NB4 (cell line): Measurements from ENCODE around the gene IZUMO4.

Experiments used
- DNase-seq: peaks from one replicate; pipeline ENCODE4 v3.0.0; 2010; ENCODE audit warnings: low read depth
- H3K4me3 ChIP-seq: one replicate; pipeline ENCODE4 v1.5.1; 2011; ENCODE audit warnings: mild to moderate bottlenecking, low read depth, low read length, moderate library complexity
- MAX ChIP-seq: IDR thresholded peaks from 2 replicates; pipeline ENCODE4 v1.6.1; 2011; ENCODE audit warnings: low read depth, low read length
- MYC ChIP-seq: IDR thresholded peaks from 2 replicates; pipeline ENCODE4 v1.6.1; 2011; ENCODE audit warnings: low read depth, low read length
- POLR2A ChIP-seq: IDR thresholded peaks from 2 replicates; pipeline ENCODE4 v1.6.1; 2011; ENCODE audit warnings: mild to moderate bottlenecking; ENCODE audit not compliant: insufficient read length; ENCODE audit errors: extremely low read depth
- TF ChIP-seq, protein P1 (sequence below): IDR thresholded peaks from one replicate; pipeline ENCODE4 v1.5.1; 2012; ENCODE audit warnings: low read depth, low read length

Gene IZUMO4

GRCh38 chr19:2053601-2054389 lies 42.9 kb upstream of the IZUMO4 start:
- DNase-seq = no peak
- no peak for TF ChIP-seq POLR2A
- TF ChIP-seq MYC = no peak
- TF ChIP-seq, protein P1, sequence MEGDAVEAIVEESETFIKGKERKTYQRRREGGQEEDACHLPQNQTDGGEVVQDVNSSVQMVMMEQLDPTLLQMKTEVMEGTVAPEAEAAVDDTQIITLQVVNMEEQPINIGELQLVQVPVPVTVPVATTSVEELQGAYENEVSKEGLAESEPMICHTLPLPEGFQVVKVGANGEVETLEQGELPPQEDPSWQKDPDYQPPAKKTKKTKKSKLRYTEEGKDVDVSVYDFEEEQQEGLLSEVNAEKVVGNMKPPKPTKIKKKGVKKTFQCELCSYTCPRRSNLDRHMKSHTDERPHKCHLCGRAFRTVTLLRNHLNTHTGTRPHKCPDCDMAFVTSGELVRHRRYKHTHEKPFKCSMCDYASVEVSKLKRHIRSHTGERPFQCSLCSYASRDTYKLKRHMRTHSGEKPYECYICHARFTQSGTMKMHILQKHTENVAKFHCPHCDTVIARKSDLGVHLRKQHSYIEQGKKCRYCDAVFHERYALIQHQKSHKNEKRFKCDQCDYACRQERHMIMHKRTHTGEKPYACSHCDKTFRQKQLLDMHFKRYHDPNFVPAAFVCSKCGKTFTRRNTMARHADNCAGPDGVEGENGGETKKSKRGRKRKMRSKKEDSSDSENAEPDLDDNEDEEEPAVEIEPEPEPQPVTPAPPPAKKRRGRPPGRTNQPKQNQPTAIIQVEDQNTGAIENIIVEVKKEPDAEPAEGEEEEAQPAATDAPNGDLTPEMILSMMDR = no peak
- no peak for TF ChIP-seq MAX
- H3K4me3 ChIP-seq = no peak overlapping the region

DNA sequence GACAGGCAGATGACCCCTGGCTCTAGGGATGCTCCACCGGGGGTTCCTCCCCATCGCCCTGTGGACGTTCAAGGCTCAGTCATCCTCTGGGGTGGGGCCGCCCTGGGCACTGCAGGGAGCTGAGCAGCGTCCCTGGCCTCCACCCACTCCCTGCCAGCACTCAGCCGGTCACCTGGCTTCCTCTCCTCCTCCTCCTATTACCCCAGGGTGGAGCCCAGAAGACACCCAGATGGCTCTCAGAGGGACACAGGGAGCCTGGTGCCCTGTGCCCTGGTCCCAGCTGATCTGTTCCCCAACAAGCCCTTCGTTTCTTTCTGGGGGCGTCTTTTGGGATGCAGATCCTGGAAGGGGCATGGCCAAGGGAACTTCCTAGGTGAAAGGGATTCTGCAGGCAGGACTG lies 42.0 kb upstream of the IZUMO4 start:
- no peak for DNase-seq

DNA sequence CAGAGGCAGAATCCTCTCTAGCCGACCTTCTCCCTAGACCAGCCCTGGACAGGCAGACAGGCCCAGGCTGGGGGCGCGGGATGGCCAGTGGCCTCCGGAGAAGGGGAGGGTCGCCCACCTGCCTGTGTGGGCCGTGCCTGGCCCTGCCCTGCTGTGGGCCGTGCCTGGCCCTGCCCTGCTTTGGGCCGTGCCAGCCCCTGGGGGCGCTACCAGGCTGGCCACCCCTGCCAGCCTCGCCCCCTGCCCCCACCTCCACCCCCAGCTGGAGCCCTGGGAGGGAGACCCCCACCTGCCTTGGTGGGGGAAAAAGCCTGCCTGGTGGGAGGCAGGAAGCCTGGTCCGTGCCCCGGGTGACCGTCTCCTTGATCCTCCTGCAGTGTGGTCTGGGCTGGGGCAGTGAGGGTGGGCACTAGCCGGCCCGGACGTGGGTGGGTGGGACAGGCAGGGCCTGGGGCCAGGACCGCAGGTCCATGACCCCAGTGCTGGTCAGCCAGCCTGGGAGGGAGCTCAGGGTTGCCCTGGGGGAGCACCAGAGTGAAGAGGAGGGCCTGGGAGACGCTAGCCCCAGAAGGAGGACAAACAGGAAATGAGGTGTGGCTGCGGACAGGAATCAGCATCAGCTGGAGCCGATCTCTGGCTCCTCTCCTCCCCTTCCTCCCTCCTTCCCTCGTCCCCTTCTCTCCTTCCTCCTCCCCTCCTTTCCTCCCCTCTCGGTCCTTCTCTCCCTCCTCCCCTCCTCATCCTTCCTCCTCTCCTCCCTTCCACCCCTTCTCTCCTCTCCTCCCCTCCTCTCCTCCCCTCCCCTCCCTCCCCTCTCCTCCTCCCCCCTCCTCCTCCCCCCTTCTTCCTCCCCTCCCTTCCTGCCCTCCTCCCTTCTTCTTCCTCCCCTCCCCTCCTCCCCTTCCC lies 40.5 kb upstream of the IZUMO4 start:
- H3K4me3 ChIP-seq = no peak overlapping the region
- TF ChIP-seq MYC = no peak
- TF ChIP-seq, protein P1 = no peak
- no peak for TF ChIP-seq MAX
- no peak for TF ChIP-seq POLR2A
- no peak for DNase-seq

More for the DNA sequence above, 42.0 kb upstream of the IZUMO4 start:
- H3K4me3 ChIP-seq = no peak overlapping the region
- no peak for TF ChIP-seq MYC

- no peak for DNase-seq
- TF ChIP-seq MYC (no peak), MAX (no peak), POLR2A (no peak)
- TF ChIP-seq, protein P1 = no peak
Observed at GRCh38 chr19:2056837-2057192, 39.9 kb upstream of the IZUMO4 start.

DNA sequence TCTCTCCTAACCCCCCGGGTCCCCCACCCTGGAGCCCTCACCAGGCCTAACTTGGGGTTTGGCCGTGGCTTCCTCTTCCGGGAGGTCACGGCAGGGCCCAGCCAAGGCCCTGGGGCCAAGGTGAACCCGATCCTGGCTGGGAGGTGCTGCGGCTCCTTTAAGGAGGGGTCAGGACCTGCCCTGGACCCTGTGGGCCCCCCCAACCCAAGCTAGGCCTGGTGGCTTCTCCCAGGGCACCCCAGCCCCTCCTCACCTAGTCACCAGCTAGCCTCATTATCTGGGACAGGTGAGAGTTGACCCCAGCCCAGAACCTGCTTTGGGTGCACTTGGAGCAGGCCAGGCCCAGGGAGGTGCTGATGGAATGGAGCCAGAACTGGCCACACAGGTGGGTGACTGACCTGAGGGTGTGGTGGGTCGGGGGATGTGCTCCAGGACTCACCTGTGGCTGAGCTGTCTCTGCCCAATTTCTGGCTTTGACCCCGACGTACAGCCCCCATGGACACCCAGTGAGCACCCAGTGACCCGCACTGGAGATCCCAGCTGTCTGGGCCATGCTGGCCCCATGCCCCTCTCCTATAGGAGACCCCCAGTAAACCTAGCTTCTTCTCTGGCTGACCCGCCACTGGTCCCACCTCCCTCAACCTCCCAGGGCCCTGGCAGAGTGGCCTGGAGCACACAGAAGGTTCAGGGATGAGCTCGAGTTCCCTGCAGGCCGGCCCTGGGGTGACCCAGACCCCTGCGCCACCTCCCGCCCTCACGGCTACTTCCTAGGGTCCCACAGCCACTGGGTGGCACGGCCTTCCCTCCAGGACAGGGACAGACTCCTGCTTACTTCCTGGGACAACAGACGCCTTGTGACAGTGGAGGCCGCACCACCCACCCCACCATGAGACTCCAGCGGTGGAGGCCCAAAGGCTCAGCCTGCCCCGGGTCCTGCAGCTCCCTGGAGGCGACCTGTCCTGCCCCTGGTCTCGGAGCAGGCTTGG lies 38.9 kb upstream of the IZUMO4 start:
- H3K4me3 ChIP-seq = no peak overlapping the region
- DNase-seq = no peak
- no peak for TF ChIP-seq POLR2A
- TF ChIP-seq MYC = no peak
- TF ChIP-seq, protein P1 = no peak
- TF ChIP-seq MAX = no peak

More at GRCh38 chr19:2056837-2057192, 39.9 kb upstream of the IZUMO4 start:
- no peak overlapping the region for H3K4me3 ChIP-seq
